DOHH2 (cell line): ENCODE results near the gene SPATA20.

Source experiments
- H3F3A ChIP-seq: fragments of 200-600 bp; sonication (generic), shearing (Covaris generic); 2 replicates; pipeline ENCODE4 v1.6.0; 2016; ENCODE audit warnings: antibody characterized with exemption, mild to moderate bottlenecking; ENCODE audit not compliant: control insufficient read depth, insufficient read depth
- H3K27ac ChIP-seq: fragments of 200-600 bp; sonication (generic); 2 replicates; pipeline ENCODE4 v1.5.1; 2014; ENCODE audit warnings: low read depth, mild to moderate bottlenecking, low read length, moderate library complexity
- H3K27me3 ChIP-seq: fragments of 200-600 bp; sonication (generic); 2 replicates; pipeline ENCODE4 v1.6.1; 2014; ENCODE audit warnings: mild to moderate bottlenecking, low read length, mixed read lengths; ENCODE audit not compliant: control insufficient read depth
- H3K36me3 ChIP-seq: fragments of 200-600 bp; sonication (generic); 2 replicates; pipeline ENCODE4 v1.6.1; 2014; ENCODE audit warnings: mild to moderate bottlenecking, low read length, moderate library complexity, mixed read lengths; ENCODE audit not compliant: control insufficient read depth
- H3K4me1 ChIP-seq: fragments of 200-600 bp; sonication (generic); 2 replicates; pipeline ENCODE4 v1.6.1; 2014; ENCODE audit warnings: mild to moderate bottlenecking, low read length, mixed read lengths; ENCODE audit not compliant: control insufficient read depth
- H3K4me2 ChIP-seq: fragments of 200-600 bp; sonication (generic); 2 replicates; pipeline ENCODE4 v1.6.0; 2014; ENCODE audit warnings: mild to moderate bottlenecking, low read length, moderate library complexity
- H3K4me3 ChIP-seq: fragments of 200-600 bp; sonication (generic); 2 replicates; pipeline ENCODE4 v1.5.1; 2014; ENCODE audit warnings: mild to moderate bottlenecking, low read length, mixed read lengths
- H3K79me2 ChIP-seq: fragments of 200-600 bp; sonication (generic); 2 replicates; pipeline ENCODE4 v1.6.1; 2014; ENCODE audit warnings: mild to moderate bottlenecking, low read length, mixed read lengths; ENCODE audit not compliant: control insufficient read depth
- H3K9me2 ChIP-seq: fragments of 200-600 bp; sonication (generic); replicated peaks from 2 replicates; pipeline ENCODE4 v1.6.1; 2014; ENCODE audit warnings: mild to moderate bottlenecking, low read length, mixed read lengths; ENCODE audit not compliant: control insufficient read depth
- H3K9me3 ChIP-seq: fragments of 200-600 bp; sonication (generic); 2 replicates; pipeline ENCODE4 v1.6.1; 2014; ENCODE audit warnings: antibody characterized with exemption, low read length, mixed read lengths; ENCODE audit not compliant: control insufficient read depth, insufficient read depth
- H4K20me1 ChIP-seq: fragments of 200-600 bp; sonication (generic); 2 replicates; pipeline ENCODE4 v1.6.0; 2014; ENCODE audit warnings: low read depth, mild to moderate bottlenecking, antibody characterized with exemption, low read length, moderate library complexity; ENCODE audit not compliant: control insufficient read depth, insufficient read depth
- EZH2phosphoT487 ChIP-seq: fragments of 200-600 bp; sonication (generic); IDR thresholded peaks from 2 replicates; pipeline ENCODE4 v1.6.1; 2017; ENCODE audit warnings: borderline replicate concordance, mild to moderate bottlenecking, antibody characterized with exemption, low read length, moderate library complexity, mixed read lengths
- TF ChIP-seq, protein P1 (sequence below): fragments of 200-600 bp; sonication (generic); IDR thresholded peaks from one replicate; pipeline ENCODE4 v1.5.1; 2014; ENCODE audit warnings: antibody characterized with exemption, mild to moderate bottlenecking, low read depth, low read length; ENCODE audit not compliant: poor library complexity, severe bottlenecking

Gene SPATA20

DNA sequence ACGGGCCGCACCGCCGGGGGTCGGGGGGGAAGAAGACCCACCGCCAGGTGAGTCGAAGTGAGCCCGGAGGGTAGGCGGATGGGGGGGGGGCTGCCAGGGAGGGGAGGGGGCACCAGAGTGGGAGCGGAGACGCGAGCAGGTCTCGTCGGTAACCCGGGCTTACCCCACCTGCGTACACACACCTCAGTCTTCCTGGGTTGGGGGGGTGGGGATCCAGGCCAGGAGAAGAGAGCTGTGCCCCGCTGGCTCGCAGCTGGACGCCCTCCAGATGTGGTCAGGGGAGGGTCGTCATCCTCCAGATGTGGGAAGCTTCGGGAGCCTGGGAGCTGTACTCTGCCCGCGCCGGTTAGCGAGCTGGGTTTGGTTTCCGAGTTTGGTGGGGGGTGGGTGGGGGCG, 14.8 kb downstream of the SPATA20 start:
- TF ChIP-seq, protein P1, sequence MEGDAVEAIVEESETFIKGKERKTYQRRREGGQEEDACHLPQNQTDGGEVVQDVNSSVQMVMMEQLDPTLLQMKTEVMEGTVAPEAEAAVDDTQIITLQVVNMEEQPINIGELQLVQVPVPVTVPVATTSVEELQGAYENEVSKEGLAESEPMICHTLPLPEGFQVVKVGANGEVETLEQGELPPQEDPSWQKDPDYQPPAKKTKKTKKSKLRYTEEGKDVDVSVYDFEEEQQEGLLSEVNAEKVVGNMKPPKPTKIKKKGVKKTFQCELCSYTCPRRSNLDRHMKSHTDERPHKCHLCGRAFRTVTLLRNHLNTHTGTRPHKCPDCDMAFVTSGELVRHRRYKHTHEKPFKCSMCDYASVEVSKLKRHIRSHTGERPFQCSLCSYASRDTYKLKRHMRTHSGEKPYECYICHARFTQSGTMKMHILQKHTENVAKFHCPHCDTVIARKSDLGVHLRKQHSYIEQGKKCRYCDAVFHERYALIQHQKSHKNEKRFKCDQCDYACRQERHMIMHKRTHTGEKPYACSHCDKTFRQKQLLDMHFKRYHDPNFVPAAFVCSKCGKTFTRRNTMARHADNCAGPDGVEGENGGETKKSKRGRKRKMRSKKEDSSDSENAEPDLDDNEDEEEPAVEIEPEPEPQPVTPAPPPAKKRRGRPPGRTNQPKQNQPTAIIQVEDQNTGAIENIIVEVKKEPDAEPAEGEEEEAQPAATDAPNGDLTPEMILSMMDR, result no peak
- TF ChIP-seq EZH2phosphoT487, result no peak
- Histone ChIP-seq H4K20me1 (0 out of 2 replicates have a peak, but pooled peaks cover 4% of the 10 kb centered on the region), H3K27ac (no peak overlapping the region), H3K79me2 (no peaks in the 10 kb centered on the region), H3K4me1 (peaks cover 11% of the 10 kb centered on the region), H3F3A (no peaks in the 10 kb centered on the region), H3K27me3 (peaks cover 61% of the 10 kb centered on the region), H3K36me3 (no peaks in the 10 kb centered on the region), H3K9me2 (no peaks in the 10 kb centered on the region), H3K4me2 (no peak overlapping the region), H3K9me3 (no peaks in the 10 kb centered on the region), H3K4me3 (no peak overlapping the region)

GRCh38 chr17:50562242-50563091, 15.5 kb downstream of the SPATA20 start:
- 0 out of 2 replicates have a peak, but pooled peaks have one; percentile 76 for TF ChIP-seq EZH2phosphoT487
- TF ChIP-seq, protein P1, result no peak
- Histone ChIP-seq H3F3A (no peaks in the 10 kb centered on the region), H3K9me3 (no peaks in the 10 kb centered on the region), H3K79me2 (no peaks in the 10 kb centered on the region), H3K27ac (no peak overlapping the region), H4K20me1 (0 out of 2 replicates have a peak, but pooled peaks cover 4% of the 10 kb centered on the region), H3K9me2 (no peaks in the 10 kb centered on the region), H3K36me3 (no peaks in the 10 kb centered on the region), H3K4me1 (peaks cover 11% of the 10 kb centered on the region), H3K27me3 (peaks cover 61% of the 10 kb centered on the region), H3K4me2 (no peak overlapping the region), H3K4me3 (no peak overlapping the region)

DNA sequence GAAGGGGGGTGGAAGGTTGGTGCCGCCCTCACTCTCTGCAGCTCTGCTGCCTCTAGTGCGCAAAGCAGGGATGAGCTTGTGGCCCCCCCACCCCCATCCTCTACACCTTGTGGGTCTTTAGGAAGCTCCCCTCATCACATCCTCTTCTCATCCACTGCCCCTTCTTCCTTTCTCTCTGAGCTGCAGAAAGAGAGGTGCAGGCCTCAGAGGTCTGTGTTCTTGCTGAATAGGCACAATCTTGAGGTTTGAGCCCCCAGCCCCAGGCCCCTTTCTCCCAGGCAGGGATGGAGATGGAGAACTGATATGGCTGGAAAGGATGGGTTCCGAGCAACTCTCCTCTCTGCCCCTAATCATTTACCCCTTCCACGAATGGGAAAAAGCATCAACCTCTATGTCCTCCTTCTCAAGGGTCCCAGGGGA, 16.1 kb downstream of the SPATA20 start:
- Histone ChIP-seq H3K4me2 (no peak overlapping the region), H4K20me1 (0 out of 2 replicates have a peak, but pooled peaks cover 4% of the 10 kb centered on the region), H3K4me3 (no peak overlapping the region), H3K27ac (no peak overlapping the region), H3K79me2 (no peaks in the 10 kb centered on the region), H3K9me3 (no peaks in the 10 kb centered on the region), H3F3A (no peaks in the 10 kb centered on the region), H3K27me3 (peaks cover 61% of the 10 kb centered on the region), H3K4me1 (peaks cover 11% of the 10 kb centered on the region), H3K36me3 (no peaks in the 10 kb centered on the region), H3K9me2 (no peaks in the 10 kb centered on the region)
- no peak for TF ChIP-seq EZH2phosphoT487
- TF ChIP-seq, protein P1, result no peak
